Activated naive CD4-positive, alpha-beta T cell treated with anti-CD3 and anti-CD28 coated beads, Interleukin-2, amount 10 ng/mL, durations not matched to agents 7 days and 5 days (primary cell): ENCODE measurements around the gene TMEM207.
A peak's percentile ranks its signal among the peaks of the same experiment; 100 is the strongest.

ENCODE experiments used
- CTCF ChIA-PET: fragments of 350-600 bp; sonication (Branson Sonifier 250); formaldehyde crosslinking; loops from one replicate; lab custom pipeline; 2021; ENCODE audit warnings: antibody characterized with exemption; lab: Charles Lee
- DNase-seq: peaks from one replicate; pipeline ENCODE4 v3.0.0-alpha.2; 2020
- H3K27ac Mint-ChIP-seq: one replicate; pipeline ENCODE4 v1.8.0; 2021; ENCODE audit warnings: mild to moderate bottlenecking, moderate library complexity, mixed read lengths
- H3K27me3 Mint-ChIP-seq: one replicate; pipeline ENCODE4 v1.8.0; 2021; ENCODE audit warnings: mild to moderate bottlenecking, mixed read lengths
- H3K36me3 Mint-ChIP-seq: one replicate; pipeline ENCODE4 v1.8.0; 2021; ENCODE audit warnings: mixed read lengths
- H3K4me1 Mint-ChIP-seq: one replicate; pipeline ENCODE4 v1.8.0; 2021; ENCODE audit warnings: mixed read lengths
- H3K4me3 Mint-ChIP-seq: one replicate; pipeline ENCODE4 v1.8.0; 2021; ENCODE audit warnings: mild to moderate bottlenecking, moderate library complexity, mixed read lengths
- H3K9me3 Mint-ChIP-seq: one replicate; pipeline ENCODE4 v1.8.0; 2021; ENCODE audit warnings: mixed read lengths

The TMEM207 gene

DNA sequence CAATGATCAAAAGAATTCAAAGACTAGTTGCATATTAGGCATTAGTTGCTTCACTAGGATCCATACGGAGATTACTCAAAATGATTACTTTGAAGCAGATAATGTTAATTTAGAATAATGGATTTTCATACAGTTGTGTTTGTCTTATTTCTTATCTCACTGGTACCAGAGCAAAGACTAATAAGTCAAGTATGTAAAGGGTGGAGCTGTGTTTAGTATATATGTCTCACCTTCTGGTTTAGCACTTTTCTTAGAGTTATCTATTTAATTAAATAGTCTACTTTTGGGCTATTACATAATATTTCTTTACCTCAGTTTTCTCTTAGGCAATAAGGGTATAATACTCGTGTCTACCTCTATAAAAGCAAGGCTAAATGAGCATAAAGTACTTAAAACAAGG is 18.8 kb downstream of the TMEM207 start:
- Mint-ChIP-seq H3K4me1 (no peaks in the 10 kb centered on the region), H3K27me3 (peaks cover 8% of the 10 kb centered on the region), H3K9me3 (no peaks in the 10 kb centered on the region), H3K4me3 (no peak overlapping the region), H3K36me3 (no peaks in the 10 kb centered on the region), H3K27ac (no peak overlapping the region)
- CTCF ChIA-PET = no interaction called here
- DNase-seq = no peak

DNA sequence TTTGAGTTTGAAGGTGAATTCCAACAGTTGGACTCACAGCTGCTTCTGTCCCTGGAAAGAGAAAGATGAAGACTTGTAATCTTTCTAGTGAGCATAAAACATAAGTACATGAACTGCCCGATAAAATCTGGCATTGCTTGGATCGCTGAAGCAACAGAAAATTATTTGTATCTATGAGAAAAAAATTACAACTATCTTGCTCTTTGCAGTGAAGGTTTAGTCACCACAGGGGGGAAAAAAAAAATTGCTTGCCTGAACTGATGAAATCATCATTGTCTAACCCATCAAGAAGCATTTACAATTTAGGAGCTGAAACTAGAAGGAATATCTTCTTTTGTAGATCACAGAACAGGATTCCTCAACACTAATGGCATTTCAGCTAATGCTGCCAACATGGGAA is 20.0 kb downstream of the TMEM207 start:
- CTCF ChIA-PET = no interaction called here
- no peak overlapping the region for H3K27ac Mint-ChIP-seq
- H3K27me3 Mint-ChIP-seq = peaks cover 3% of the 10 kb centered on the region

DNA sequence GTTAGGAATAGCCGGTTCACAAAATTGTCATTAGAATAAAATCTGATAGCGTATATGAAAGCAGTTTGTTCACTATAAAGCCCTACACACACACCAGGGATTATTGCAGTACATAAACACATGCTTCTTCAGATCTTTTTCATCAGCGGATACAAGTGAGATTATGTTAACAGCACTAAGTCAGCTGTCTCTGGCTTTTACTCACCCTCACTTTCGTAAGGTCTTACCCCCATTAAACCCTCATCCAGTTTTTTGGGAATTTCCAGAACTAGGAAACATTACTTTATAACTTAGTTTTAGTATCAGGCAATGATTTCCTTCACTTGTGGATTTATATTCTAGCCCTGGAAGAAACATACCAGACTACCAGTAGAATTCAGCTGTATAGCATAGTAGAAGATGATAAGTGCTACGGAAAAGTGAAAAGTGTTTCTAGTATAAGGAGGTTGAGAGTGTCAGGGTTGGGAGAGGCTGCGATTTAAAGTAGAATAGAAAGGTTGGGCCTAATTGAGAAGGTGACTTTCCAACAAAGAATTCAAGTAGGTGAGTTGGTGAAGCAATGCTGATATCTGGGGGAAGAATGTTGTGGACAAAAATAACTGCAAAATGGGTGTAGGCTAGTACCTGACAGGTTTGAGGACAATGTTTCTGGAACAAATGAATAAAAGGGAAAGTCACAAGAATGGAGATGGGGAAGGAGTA is 22.7 kb downstream of the TMEM207 start:
- CTCF ChIA-PET = interaction anchor here (0.9 to 2.9 kb wide), 2 partner anchors 87 to 460 kb away, joined by 3 to 7 read pairs; partner anchors contain the start of gene IL1RAP
- DNase-seq = no peak
- Mint-ChIP-seq H3K9me3 (no peaks in the 10 kb centered on the region), H3K36me3 (no peaks in the 10 kb centered on the region), H3K27ac (no peak overlapping the region), H3K4me3 (no peak overlapping the region), H3K4me1 (no peaks in the 10 kb centered on the region), H3K27me3 (no peaks in the 10 kb centered on the region)

More for the DNA sequence above, 20.0 kb downstream of the TMEM207 start:
- no peak for DNase-seq
- Mint-ChIP-seq H3K4me1 (no peaks in the 10 kb centered on the region), H3K36me3 (no peaks in the 10 kb centered on the region), H3K4me3 (no peak overlapping the region), H3K9me3 (no peaks in the 10 kb centered on the region)

DNA sequence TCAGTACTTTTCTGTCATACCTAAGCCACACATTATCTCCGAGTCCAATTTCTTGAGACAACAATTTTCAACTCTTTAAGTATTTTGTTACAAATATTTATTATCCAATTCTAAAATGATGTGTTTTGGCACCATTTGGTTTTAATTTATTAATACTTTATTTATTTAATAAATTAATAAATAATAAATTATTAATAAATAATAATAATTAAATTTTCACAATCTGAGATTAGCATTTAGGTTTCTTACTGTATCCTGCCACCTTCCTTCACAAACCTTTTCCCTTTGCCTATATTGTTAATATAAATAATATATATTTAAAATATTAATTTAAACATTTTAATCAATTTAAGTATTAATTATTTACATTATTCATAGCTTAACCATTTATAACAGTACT is 23.9 kb downstream of the TMEM207 start:
- no peak for DNase-seq
- no peak overlapping the region for H3K27ac Mint-ChIP-seq
- CTCF ChIA-PET = interaction anchor here (0.9 to 2.9 kb wide), 6 partner anchors 22 to 464 kb away, joined by 3 to 10 read pairs (median 4); partner anchors contain the start of gene IL1RAP
- no peaks in the 10 kb centered on the region for H3K4me1 Mint-ChIP-seq
- no peaks in the 10 kb centered on the region for H3K27me3 Mint-ChIP-seq
- H3K4me3 Mint-ChIP-seq = no peak overlapping the region
- no peaks in the 10 kb centered on the region for H3K36me3 Mint-ChIP-seq
- no peaks in the 10 kb centered on the region for H3K9me3 Mint-ChIP-seq

DNA sequence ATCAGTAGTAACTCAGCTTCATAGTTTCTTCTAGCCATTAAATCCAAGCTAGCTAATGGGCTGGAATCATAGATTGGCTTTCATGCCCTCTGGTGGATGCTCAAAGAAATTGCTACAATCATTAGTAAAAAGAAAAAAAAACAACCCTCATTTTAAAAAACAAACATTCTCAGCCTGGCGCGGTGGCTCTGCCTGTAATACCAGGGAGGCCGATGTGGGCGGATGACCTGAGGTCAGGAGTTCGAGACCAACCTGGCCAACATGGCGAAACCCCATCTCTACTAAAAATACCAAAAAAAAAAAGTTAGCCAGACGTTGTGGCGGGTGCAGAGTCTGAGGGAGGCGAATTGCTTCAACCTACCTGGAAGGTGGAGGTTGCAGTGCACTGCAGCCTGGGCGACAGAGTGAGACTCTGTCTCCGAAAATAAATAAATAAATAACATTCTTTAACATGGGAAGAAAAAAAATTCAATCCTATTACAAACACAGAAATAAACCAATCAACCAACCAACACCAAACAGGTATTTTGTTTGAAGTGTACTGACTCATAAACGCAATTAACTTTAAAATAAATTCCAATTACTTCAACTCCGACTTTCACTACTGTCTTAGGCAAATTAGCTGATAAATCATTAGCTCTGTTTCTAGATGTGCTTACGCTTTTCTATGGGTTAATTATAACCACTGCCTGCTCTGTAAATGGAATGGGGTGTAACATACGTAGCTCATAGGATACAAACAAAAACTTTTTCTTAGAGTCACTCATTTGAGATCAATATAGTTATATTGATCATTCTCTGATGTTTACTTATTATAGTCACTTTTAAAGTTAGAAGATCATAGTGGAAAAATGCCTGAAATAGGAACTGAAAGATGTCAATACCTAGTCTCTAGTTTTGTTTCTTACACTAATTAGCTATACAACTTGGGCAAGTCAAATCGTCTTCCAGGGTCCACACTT is 24.9 kb downstream of the TMEM207 start:
- Mint-ChIP-seq H3K4me1 (no peaks in the 10 kb centered on the region), H3K4me3 (no peak overlapping the region), H3K9me3 (no peaks in the 10 kb centered on the region), H3K27me3 (no peaks in the 10 kb centered on the region), H3K27ac (no peak overlapping the region), H3K36me3 (no peaks in the 10 kb centered on the region)
- CTCF ChIA-PET = interaction anchor here (0.9 to 2.9 kb wide), 6 partner anchors 11 to 463 kb away, joined by 3 to 10 read pairs (median 5); no protein-coding TSS in a partner anchor
- peak; percentile 24 for DNase-seq

DNA sequence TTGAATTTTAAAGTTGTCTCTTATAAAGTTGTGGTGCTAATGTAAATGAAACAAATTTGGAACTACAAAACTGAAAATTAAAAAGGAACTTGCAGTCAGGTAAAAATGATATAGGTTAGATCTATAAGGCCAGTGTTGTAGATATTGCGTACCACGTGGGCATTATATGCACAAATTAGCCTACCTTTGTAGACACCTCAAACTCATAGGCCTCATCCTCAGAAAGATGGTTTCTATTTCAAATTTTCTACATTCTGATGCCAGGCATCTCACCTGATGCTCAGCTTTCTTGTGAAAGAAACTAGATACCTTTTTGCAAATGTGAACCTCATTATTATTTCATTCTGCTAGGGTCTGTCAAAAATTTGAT is 25.6 kb downstream of the TMEM207 start:
- CTCF ChIA-PET = interaction anchor here (0.9 to 2.9 kb wide), 4 partner anchors 10 to 463 kb away, joined by 4 to 10 read pairs (median 6); no protein-coding TSS in a partner anchor

DNA sequence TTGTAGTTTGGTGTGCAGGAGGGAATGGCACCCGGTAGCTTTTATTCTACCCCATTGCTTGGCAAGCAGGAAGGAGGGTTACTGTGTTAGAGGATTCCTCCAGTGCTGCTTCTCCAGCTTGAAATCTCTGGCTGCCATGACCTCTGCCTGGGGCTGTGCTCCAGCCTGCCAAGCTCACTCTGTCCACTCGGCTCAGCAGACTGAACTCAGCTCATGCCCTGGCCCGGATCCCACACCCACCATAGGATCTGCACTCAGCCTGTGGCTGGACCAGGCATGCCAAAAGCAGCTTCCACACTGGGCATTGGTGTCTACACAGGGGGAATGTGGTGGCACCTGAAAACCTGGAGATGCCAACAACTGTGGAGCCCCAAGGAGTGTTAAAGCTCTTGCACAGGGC is 35.4 kb downstream of the TMEM207 start:
- no peaks in the 10 kb centered on the region for H3K36me3 Mint-ChIP-seq
- no peak overlapping the region for H3K27ac Mint-ChIP-seq
- DNase-seq = no peak
- H3K27me3 Mint-ChIP-seq = no peaks in the 10 kb centered on the region
- peaks cover 2% of the 10 kb centered on the region for H3K9me3 Mint-ChIP-seq
- H3K4me1 Mint-ChIP-seq = no peaks in the 10 kb centered on the region
- CTCF ChIA-PET = interaction anchor here (0.7 to 1.7 kb wide), 3 partner anchors 9 to 284 kb away, joined by 4 read pairs; no protein-coding TSS in a partner anchor
- H3K4me3 Mint-ChIP-seq = no peak overlapping the region

More for the DNA sequence above, 25.6 kb downstream of the TMEM207 start:
- no peak overlapping the region for H3K4me3 Mint-ChIP-seq
- no peak overlapping the region for H3K27ac Mint-ChIP-seq
- no peaks in the 10 kb centered on the region for H3K36me3 Mint-ChIP-seq
- H3K9me3 Mint-ChIP-seq = no peaks in the 10 kb centered on the region
- no peaks in the 10 kb centered on the region for H3K4me1 Mint-ChIP-seq
- H3K27me3 Mint-ChIP-seq = no peaks in the 10 kb centered on the region
- DNase-seq = no peak

DNA sequence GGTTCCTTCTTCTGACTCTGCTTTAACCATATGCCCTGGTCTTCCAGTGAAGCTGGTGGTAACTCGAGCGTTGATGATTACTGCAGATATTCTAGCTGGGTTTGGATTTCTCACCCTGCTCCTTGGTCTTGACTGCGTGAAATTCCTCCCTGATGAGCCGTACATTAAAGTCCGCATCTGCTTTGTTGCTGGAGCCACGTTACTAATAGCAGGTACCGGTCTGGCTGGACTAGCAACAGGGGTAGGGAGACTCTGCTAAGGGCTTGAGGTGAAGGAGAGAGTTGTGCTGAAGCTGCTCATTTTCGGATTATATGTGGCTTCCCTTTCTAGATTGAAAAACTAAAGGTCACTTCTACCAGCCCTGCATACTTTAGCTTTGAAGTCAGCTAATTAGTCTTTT is 45.0 kb downstream of the TMEM207 start:
- Mint-ChIP-seq H3K9me3 (no peaks in the 10 kb centered on the region), H3K27ac (no peak overlapping the region), H3K4me3 (no peak overlapping the region), H3K36me3 (no peaks in the 10 kb centered on the region), H3K4me1 (no peaks in the 10 kb centered on the region), H3K27me3 (no peaks in the 10 kb centered on the region)
- no peak for DNase-seq
- CTCF ChIA-PET = no interaction called here

DNA sequence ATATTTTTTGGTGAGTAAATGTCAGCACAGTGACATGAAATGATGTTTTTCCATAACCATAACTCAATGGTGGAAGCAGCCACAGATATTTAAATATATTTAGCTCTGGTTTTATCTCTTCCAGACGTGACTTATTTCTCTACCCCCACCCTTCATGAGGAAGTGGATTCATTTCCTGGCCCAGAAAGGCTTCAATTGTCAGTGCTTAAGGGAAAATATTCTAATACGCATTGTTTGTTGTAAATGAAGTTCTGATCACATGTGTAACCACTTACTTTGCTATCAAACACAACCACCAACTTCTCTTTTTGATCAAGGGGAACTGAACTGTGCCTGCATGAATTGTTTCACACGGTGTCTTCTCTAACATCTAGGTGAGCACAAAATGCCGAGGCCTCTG is 47.7 kb downstream of the TMEM207 start:
- H3K9me3 Mint-ChIP-seq = no peaks in the 10 kb centered on the region
- CTCF ChIA-PET = no interaction called here
- DNase-seq = no peak
- no peaks in the 10 kb centered on the region for H3K27me3 Mint-ChIP-seq
- no peak overlapping the region for H3K27ac Mint-ChIP-seq
- H3K4me3 Mint-ChIP-seq = no peak overlapping the region
- no peaks in the 10 kb centered on the region for H3K36me3 Mint-ChIP-seq
- H3K4me1 Mint-ChIP-seq = no peaks in the 10 kb centered on the region

DNA sequence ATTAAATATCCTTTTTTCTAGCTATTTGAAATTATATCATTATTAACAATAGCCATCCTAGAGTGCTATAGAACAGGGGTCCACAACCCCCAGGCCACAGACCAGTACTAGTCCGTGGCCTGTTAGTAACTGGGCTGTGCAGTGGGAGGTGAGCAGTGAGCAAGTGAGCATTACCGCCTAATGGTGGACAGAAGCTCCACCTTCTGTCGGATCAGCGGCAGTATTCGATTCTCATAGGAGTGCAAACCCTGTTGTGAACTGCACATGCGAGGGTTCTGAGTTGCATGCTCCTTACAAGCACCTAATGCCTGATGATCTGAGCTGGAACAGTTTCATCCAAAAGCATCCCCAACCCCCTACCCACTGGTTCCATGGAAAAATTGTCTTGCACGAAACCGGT is 50.0 kb downstream of the TMEM207 start:
- Mint-ChIP-seq H3K27me3 (no peaks in the 10 kb centered on the region), H3K36me3 (no peaks in the 10 kb centered on the region), H3K4me1 (no peaks in the 10 kb centered on the region), H3K27ac (no peak overlapping the region), H3K9me3 (no peaks in the 10 kb centered on the region), H3K4me3 (no peak overlapping the region)
- DNase-seq = no peak
- CTCF ChIA-PET = no interaction called here

DNA sequence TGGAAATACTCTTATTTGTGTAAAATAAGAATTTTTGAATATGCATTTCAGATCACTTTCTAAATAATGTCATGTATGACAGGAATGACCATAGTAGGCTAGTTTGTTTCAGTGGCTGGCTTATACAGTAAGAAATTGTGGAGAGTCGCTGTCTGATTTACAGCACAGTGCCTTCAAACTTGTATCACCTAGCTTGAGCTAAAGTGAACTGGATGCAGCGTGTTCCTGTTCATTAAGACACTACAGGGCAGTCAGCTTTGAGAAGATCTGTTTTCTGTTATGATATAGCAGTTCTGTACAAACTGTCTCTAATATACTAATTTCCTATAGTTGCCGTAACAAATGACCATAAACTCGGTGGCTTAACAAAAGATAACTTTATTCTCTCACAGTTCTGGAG is 51.8 kb downstream of the TMEM207 start:
- H3K27me3 Mint-ChIP-seq = no peaks in the 10 kb centered on the region
- CTCF ChIA-PET = no interaction called here
- H3K4me1 Mint-ChIP-seq = no peaks in the 10 kb centered on the region
- H3K4me3 Mint-ChIP-seq = no peak overlapping the region
- no peaks in the 10 kb centered on the region for H3K9me3 Mint-ChIP-seq
- no peak overlapping the region for H3K27ac Mint-ChIP-seq
- H3K36me3 Mint-ChIP-seq = no peaks in the 10 kb centered on the region
- no peak for DNase-seq

DNA sequence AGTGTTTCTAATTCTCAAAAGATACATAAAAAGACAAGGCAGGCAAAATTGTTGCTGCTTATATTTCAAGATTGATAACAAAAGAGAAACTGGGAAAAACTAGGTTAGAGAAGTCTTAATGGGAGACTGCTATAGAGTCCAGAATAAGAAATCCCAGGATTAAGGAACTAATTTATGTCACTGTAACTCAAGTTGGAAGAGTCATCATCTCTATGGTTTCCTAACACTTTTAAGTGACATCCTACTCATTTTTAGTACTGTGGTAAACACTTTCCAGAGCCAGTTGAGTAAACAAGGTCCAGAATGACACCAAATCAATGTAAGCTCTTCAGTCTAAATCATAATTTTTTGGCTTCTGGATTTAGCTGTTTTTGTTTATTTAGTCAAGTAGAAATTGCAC is 53.7 kb downstream of the TMEM207 start:
- no peak overlapping the region for H3K4me3 Mint-ChIP-seq
- CTCF ChIA-PET = no interaction called here
- no peaks in the 10 kb centered on the region for H3K27me3 Mint-ChIP-seq
- H3K9me3 Mint-ChIP-seq = no peaks in the 10 kb centered on the region
- no peaks in the 10 kb centered on the region for H3K36me3 Mint-ChIP-seq
- no peak for DNase-seq
- H3K4me1 Mint-ChIP-seq = no peaks in the 10 kb centered on the region
- H3K27ac Mint-ChIP-seq = no peak overlapping the region

DNA sequence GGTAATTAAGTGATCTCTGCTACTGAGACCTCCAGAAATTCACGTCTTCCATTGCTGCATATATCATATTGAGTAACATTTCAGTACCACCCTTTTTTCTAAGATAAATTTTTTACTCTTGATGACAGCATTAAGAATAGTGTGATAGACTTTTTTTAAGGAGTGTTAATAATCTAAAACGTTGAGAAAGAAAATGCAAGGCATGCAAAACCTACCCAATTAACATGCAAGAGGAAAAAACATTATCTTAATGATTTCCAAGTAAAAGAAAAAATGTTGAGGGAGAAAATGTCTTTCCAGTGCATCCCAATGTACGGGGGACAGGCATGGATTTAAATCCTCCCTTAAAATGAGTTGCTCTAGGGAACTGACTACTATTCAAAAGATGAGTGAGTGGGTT is 61.0 kb downstream of the TMEM207 start:
- no peak for DNase-seq
- CTCF ChIA-PET = no interaction called here
- H3K27me3 Mint-ChIP-seq = no peaks in the 10 kb centered on the region
- H3K4me3 Mint-ChIP-seq = no peak overlapping the region
- no peaks in the 10 kb centered on the region for H3K9me3 Mint-ChIP-seq
- no peaks in the 10 kb centered on the region for H3K4me1 Mint-ChIP-seq
- H3K27ac Mint-ChIP-seq = no peak overlapping the region
- no peaks in the 10 kb centered on the region for H3K36me3 Mint-ChIP-seq

DNA sequence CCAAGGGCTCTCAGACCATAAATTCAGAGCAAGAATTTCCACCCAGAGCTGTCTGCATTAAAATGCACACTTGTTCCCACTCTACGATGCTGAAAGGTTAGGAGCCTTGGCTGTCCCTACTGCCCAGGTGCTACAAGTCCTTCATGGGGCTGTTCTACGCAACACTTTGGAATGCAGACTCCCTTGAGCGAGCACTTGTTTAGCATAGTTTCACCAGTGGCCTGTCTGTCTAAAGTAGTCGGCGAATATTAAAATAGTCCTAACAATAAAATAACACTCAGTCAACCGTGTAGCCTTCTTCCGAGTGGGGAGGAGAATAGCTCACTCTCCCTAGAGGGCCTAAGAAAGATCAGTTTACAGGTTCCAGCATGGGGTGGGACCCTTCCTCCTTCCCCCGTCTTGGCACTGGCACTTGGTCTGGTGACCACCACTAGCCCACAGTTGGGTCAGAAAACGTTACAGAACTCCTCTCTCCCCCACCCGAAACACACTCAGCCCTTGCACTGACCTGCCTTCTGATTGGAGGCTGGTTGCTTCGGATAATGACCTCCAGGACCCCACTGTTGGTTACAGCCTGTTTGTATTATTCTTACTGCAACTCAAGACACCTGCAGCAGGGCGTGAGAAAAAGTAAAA is 62.0 kb downstream of the TMEM207 start, which contains the start of gene CLDN16:
CLDN16 (plus strand) TSS at position 586 of the 636 bp plus-strand sequence. CDS start 167 bp downstream, outside the sequence.
- Mint-ChIP-seq H3K27me3 (no peaks in the 10 kb centered on the region), H3K4me1 (no peaks in the 10 kb centered on the region), H3K4me3 (no peak within 1 kb of the TSS), H3K27ac (no peak within 1 kb of the TSS), H3K9me3 (no peaks in the 10 kb centered on the region), H3K36me3 (no peaks in the 10 kb centered on the region)
- CTCF ChIA-PET = no interaction called here
- no peak for DNase-seq
